Subcutaneous abdominal adipose tissue (tissue), 5 donors: Measurements from ENCODE around the gene MRM2.

Experiments used
- H3K27ac ChIP-seq: one replicate; pipeline ENCODE4 v1.7.0; 2013; ENCODE audit warnings: low read depth, mild to moderate bottlenecking, inconsistent platforms, low read length, moderate library complexity
- H3K27me3 ChIP-seq, 5 donors: one replicate each; pipeline ENCODE4 v1.7.0; 2013; ENCODE audit warnings: low read length in 5 of 5, inconsistent platforms in 1 of 5; ENCODE audit not compliant: control insufficient read depth in 5 of 5, insufficient read depth in 4 of 5
- H3K36me3 ChIP-seq, 5 donors: one replicate each; pipeline ENCODE4 v1.7.0; 2013; ENCODE audit warnings: low read length in 5 of 5; ENCODE audit not compliant: control insufficient read depth in 5 of 5, insufficient read depth in 5 of 5
- H3K4me1 ChIP-seq, 5 donors: one replicate each; pipeline ENCODE4 v1.7.0; 2013; ENCODE audit warnings: low read length in 5 of 5, mild to moderate bottlenecking in 3 of 5, moderate library complexity in 1 of 5; ENCODE audit not compliant: control insufficient read depth in 5 of 5, insufficient read depth in 5 of 5
- H3K4me3 ChIP-seq, 5 donors: one replicate each; pipeline ENCODE4 v1.7.0; 2013; ENCODE audit warnings: low read length in 5 of 5, low read depth in 1 of 5
- H3K9ac ChIP-seq, 5 donors: one replicate each; pipeline ENCODE4 v1.7.0; 2013; ENCODE audit warnings: low read length in 5 of 5, mild to moderate bottlenecking in 4 of 5, moderate library complexity in 3 of 5
- H3K9me3 ChIP-seq, 5 donors: one replicate each; pipeline ENCODE4 v1.7.0; 2013; ENCODE audit warnings: low read length in 5 of 5; ENCODE audit not compliant: control insufficient read depth in 5 of 5
- donor health status: healthy.
- donor health status: healthy.
- donor health status: healthy.
- donor health status: healthy.
- donor health status: healthy.

The MRM2 gene

DNA sequence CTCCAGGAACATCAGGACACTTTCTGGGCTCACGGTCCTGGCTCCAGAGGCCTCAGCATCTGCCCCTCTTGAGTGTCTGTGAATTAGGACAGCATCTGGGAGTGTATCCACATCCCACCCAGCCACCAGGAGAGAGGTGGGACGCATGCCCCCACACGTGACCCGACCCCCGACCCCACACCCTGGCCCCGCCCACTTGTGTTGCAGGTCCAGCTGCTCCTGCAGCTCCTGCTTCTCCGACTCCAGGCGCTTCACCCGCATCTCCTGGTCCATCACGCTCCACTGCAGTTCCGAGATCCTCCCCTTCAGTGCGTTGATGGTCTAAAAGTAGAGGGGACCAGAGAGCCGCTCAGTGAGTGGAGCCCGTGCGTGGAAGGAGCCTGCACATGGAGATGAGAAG, 22.9 kb downstream of the MRM2 start:
- Histone ChIP-seq H3K9me3 (peaks cover 0 to 5% (median 0%) of the 10 kb centered on the region in 5 donors), H3K9ac (no peak overlapping the region), H3K27me3 (no peaks in the 10 kb centered on the region), H3K4me1 (peaks cover 0 to 3% (median 2%) of the 10 kb centered on the region in 5 donors), H3K27ac (no peak overlapping the region), H3K4me3 (no peak overlapping the region), H3K36me3 (peaks cover 0 to 92% (median 78%) of the 10 kb centered on the region in 5 donors)

DNA sequence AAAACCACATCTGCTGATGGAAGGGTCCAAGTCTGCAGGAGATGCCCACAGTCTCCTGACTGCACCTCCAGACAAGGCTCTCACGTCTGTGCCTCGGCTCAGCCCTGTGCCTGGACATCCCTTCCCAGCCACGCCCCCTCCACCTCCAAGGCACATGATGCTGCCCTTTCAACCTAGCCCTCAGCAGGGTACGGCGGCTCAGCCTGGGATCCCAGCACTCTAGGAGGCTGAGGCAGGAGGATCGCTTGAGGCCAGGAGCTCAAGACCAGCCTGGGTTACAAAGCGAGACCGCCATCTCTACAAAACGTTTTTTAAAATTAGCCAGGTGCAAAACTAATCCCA, 23.6 kb downstream of the MRM2 start:
- H3K27ac ChIP-seq, result no peak overlapping the region

DNA sequence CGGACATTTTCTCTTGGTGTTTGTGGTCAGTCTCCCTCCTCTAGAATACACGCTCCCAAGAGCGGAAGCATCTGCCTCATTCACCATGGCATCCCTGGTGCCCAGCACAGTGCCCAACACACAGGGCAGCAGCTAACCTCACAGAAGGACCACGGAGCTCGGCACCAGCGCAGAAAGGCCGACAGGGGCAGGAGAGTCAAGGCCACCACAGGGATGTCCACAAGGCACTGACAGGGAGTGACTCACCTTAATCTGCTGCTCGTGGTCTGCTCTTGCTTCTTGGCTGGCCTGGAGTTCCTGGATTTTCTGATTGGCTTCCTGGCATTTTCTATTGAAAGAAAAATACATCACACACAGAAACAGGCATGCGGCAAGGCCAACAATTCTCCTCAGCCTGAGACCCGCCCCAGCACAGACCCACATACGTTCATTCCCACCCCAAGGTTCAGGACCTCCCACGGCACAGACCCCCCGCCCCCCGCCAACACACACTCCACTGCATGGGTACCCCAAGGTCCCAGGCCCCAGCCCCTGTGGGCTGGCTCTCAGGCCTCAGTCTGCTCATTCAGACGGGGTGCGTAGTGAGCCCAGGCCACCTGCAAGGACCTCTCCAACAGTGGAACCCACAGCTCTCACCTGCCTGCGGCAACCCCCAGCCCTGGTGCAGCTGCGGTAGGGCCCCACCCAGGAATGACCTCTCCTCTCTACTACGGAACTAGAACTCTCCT, 24.1 kb downstream of the MRM2 start:
- H3K27me3 ChIP-seq, result no peaks in the 10 kb centered on the region
- H3K27ac ChIP-seq, result no peak overlapping the region
- no peak overlapping the region for H3K9ac ChIP-seq
- peaks cover 0 to 92% (median 78%) of the 10 kb centered on the region in 5 donors for H3K36me3 ChIP-seq
- peaks cover 0 to 5% (median 0%) of the 10 kb centered on the region in 5 donors for H3K9me3 ChIP-seq
- no peak overlapping the region for H3K4me3 ChIP-seq
- no peaks in the 10 kb centered on the region for H3K4me1 ChIP-seq

More for the DNA sequence above, 23.6 kb downstream of the MRM2 start:
- H3K9me3 ChIP-seq, result peaks cover 0 to 5% (median 0%) of the 10 kb centered on the region in 5 donors
- H3K4me3 ChIP-seq, result no peak overlapping the region
- no peak overlapping the region for H3K9ac ChIP-seq
- no peaks in the 10 kb centered on the region for H3K27me3 ChIP-seq
- no peaks in the 10 kb centered on the region for H3K4me1 ChIP-seq
- H3K36me3 ChIP-seq, result peaks cover 0 to 92% (median 78%) of the 10 kb centered on the region in 5 donors

DNA sequence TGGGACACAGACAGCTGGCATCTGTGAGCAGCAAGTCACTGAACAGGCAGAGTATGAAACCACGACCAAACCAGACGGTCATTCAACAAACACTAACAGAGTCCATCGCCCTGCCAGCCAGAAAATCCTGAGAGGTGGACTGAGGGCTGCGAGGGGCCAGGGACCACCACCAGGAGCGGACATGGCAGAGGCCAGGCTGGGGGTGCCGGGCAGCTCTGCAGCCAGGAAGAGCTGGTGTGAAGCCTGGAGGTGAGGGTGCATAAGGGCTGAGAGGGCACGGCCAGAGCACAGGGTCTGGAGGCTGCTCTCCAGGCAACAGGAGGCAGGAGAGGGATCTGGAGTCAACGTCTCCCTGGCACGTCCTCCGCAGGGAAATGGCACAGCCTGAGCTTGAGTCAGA, 24.8 kb downstream of the MRM2 start:
- Histone ChIP-seq H3K27ac (no peak overlapping the region), H3K9me3 (peaks cover 0 to 5% (median 0%) of the 10 kb centered on the region in 5 donors), H3K4me3 (no peak overlapping the region), H3K9ac (no peak overlapping the region), H3K36me3 (peaks cover 0 to 92% (median 79%) of the 10 kb centered on the region in 5 donors), H3K27me3 (no peaks in the 10 kb centered on the region), H3K4me1 (no peaks in the 10 kb centered on the region)

DNA sequence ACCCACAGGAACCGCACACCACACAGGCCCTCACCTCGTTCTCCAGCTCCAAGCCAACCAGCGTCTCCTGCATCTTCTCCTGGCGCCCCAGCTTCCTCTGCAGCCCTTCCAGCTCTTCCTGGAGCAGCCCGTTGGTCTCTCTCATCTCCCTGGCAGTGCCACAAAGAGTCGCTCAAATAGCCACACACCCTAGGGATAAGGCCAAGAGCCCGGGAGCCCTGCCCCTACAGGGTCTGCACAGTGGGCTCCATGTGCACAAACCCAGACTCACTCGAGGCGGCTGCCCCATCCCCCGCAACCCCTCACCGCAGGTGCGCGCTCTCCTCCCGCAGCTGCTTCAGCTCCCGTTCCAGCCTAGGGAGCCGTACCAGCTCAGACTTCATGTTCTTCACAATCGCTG, 26.2 kb downstream of the MRM2 start:
- Histone ChIP-seq H3K27me3 (no peaks in the 10 kb centered on the region), H3K9me3 (peaks cover 0 to 5% (median 0%) of the 10 kb centered on the region in 5 donors), H3K4me3 (no peak overlapping the region), H3K36me3 (peaks cover 0 to 93% (median 83%) of the 10 kb centered on the region in 5 donors), H3K27ac (no peak overlapping the region), H3K9ac (no peak overlapping the region), H3K4me1 (no peaks in the 10 kb centered on the region)

DNA sequence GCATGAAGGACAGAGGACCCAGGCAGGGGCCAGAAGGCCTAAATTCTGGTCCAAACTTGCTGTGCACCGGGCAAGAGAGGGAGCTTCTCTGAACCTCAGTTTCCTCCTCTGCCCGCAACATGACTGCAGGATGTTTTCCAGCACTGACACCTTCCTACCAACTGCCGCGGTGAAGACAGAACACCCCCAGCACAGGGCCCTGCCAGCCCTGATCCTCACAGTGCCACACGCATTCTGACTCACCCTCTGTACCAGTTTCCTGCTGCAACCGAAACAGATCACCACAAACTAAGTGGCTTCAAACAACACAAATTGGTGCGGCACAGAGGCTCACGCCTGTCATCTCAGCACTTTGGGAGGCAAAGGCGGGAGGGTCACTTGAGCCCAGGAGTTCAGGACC, 27.4 kb downstream of the MRM2 start:
- Histone ChIP-seq H3K4me3 (no peak overlapping the region), H3K9me3 (peaks cover 0 to 5% (median 0%) of the 10 kb centered on the region in 5 donors), H3K4me1 (no peaks in the 10 kb centered on the region), H3K27ac (no peak overlapping the region), H3K9ac (no peak overlapping the region), H3K36me3 (peaks cover 0 to 87% (median 80%) of the 10 kb centered on the region in 5 donors), H3K27me3 (no peaks in the 10 kb centered on the region)

DNA sequence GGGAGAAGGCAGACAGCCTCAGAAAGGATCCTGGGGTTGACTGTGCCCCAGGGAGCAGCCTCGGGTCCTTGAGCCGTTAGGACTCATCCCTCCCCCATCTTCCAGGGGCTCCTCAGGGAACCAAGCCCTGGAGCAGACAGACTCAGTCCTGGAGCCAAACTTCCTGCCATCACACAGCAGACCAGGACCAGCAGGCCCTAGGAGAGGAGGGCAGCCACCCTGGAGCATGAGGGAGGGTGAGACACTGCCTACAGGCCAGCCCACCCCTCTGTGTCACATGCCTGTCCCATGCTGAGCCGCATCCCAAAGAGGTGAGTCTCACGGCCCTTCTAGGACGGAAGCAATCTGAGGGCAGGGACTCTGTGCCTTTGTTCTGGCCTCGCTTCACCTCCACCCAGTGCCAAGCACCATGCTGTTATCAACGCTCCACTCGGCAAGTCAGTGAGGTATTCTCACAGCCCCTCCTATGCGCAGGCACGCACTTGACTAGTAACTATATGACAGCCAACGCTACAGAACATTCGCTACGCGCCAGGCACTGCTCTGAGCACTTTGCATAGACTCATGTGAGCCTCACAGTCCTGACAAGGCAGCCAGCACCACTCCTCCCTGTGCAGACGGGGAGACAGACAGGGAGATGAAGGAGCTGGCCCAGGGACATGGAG, 28.3 kb downstream of the MRM2 start:
- Histone ChIP-seq H3K4me3 (no peak overlapping the region), H3K36me3 (peaks cover 0 to 85% (median 76%) of the 10 kb centered on the region in 5 donors), H3K9ac (no peak overlapping the region), H3K27ac (no peak overlapping the region), H3K9me3 (peaks cover 0 to 5% (median 0%) of the 10 kb centered on the region in 5 donors), H3K4me1 (no peaks in the 10 kb centered on the region), H3K27me3 (no peaks in the 10 kb centered on the region)

DNA sequence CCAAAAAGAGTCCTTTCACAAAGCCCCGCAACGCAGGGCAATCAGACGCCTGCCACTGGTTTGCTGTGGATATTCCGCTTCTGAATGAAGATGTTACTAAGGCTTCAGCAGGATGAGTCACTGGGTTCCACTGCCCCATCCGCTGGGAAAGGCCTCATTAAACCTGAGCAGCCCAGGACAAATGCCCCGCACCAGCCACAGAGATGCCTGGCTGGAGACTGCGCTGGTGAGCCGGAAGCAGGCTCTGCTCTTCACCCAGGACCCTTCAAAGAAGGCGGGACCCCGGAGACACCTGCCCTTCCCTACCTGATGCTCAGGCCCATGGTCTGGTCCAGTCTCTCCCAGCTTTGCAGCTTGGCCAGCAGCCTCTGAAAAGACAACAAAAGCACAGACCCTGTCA, 29.1 kb downstream of the MRM2 start:
- Histone ChIP-seq H3K9ac (no peak overlapping the region), H3K27me3 (no peaks in the 10 kb centered on the region), H3K36me3 (peaks cover 2 to 85% (median 73%) of the 10 kb centered on the region in 5 donors), H3K27ac (no peak overlapping the region), H3K4me3 (no peak overlapping the region), H3K9me3 (peaks cover 0 to 5% (median 0%) of the 10 kb centered on the region in 5 donors), H3K4me1 (no peaks in the 10 kb centered on the region)

DNA sequence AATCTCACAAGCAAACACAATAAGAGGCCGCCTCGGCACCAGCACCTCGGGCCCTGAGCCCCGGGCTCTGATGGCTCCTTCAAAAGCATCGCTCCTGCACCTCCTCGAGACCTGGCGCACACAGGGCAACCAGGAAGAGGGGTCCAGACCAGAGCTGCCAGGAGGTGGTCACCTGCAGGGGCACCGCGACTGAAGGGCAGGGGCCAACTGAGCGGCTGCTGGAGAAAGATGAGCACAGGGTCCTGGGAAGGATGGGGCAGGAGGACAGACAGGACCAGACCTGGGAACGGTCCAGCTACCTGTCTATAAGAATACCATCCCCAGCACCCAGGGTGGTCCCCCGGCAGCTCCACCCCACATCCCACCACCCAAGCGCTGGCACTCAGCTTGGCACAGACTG, 30.1 kb downstream of the MRM2 start:
- H3K27me3 ChIP-seq, result no peaks in the 10 kb centered on the region
- no peak overlapping the region for H3K27ac ChIP-seq
- peaks cover 3 to 85% (median 71%) of the 10 kb centered on the region in 5 donors for H3K36me3 ChIP-seq
- no peak overlapping the region for H3K4me3 ChIP-seq
- H3K9me3 ChIP-seq, result peaks cover 0 to 5% (median 0%) of the 10 kb centered on the region in 5 donors
- H3K9ac ChIP-seq, result no peak overlapping the region
- H3K4me1 ChIP-seq, result no peaks in the 10 kb centered on the region

DNA sequence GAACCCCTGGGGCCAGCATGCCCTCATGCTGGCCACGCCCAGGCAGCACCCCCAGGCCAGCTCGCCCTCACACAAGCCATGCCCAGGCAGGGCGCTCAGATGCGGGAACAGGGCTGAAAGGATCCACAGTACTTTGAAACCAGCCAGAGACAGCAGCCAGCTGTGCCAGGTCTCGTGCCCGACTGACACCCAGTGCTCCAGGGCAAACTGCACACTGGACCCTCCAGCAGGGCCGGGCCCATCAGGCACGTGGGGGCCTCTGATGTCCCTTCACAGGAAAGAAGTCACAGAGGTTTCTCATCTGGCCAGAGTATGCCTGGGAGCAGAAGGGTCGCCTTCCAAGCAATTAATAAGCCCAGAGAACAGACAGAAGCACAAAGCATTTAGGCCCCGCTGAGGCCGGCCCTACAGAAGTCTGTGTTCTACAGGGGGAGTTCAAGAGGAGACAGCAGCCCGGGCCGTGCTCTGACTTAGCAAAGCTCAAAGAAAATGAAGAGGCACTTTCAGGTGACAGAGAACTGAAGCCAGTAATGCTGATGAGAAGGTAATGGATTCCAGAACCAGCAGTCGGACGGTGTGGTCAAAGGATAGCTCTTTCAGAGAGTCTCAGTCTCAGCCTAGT, 30.6 kb downstream of the MRM2 start:
- H3K4me1 ChIP-seq, result no peaks in the 10 kb centered on the region
- no peak overlapping the region for H3K27ac ChIP-seq
- no peak overlapping the region for H3K9ac ChIP-seq
- H3K27me3 ChIP-seq, result no peaks in the 10 kb centered on the region
- peaks cover 3 to 79% (median 67%) of the 10 kb centered on the region in 5 donors for H3K36me3 ChIP-seq
- H3K9me3 ChIP-seq, result peaks cover 0 to 5% (median 0%) of the 10 kb centered on the region in 5 donors
- H3K4me3 ChIP-seq, result no peak overlapping the region
